Thyroid gland (tissue), 4 donors: ENCODE data around the gene DENND1A.

Experiments
- CTCF ChIP-seq, 6 experiments: fragments of 200-600 bp in 3 of 6; fragments of 450-650 bp in 3 of 6; sonication (generic) in 3 of 6; IDR thresholded peaks; one replicate each; pipeline ENCODE4 v1.5.1; 2016 to 2019; ENCODE audit warnings: antibody characterized with exemption in 6 of 6, mild to moderate bottlenecking in 2 of 6, inconsistent platforms in 1 of 6, moderate library complexity in 1 of 6
- POLR2A ChIP-seq, 2 donors: fragments of 450-650 bp; IDR thresholded peaks; one replicate each; pipeline ENCODE4 v1.6.1; 2017; ENCODE audit warnings: antibody characterized with exemption in 2 of 2, mild to moderate bottlenecking in 2 of 2, moderate library complexity in 1 of 2

GRCh38 chr9:123544007-123544827 lies 385.7 kb downstream of the DENND1A start:
- TF ChIP-seq CTCF (IDR thresholded peaks at IDR 0.05) = peak; percentile 59 to 95 (median 86)
- no peak for TF ChIP-seq POLR2A (IDR thresholded peaks at IDR 0.05)
